Keratinocyte (primary cell): ENCODE measurements around the gene THBD. TPM values are rescaled to one million over a fixed set of nuclear protein-coding genes. Genes with fewer than 3 reads are reported as not detected.

Source experiments
- DNase-seq: peaks from one replicate; pipeline ENCODE4 v3.0.0-alpha.2; 2011; ENCODE audit warnings: low read depth, missing footprints, low spot score
- FAIRE-seq: peaks from 2 replicates; lab custom pipeline; 2011; peaks lifted over from hg19 to GRCh38; lab: Jason Lieb, UNC
- H2AFZ ChIP-seq: 2 replicates; pipeline ENCODE4 v1.6.0; 2012; ENCODE audit warnings: low read length, control low read depth, inconsistent platforms; ENCODE audit not compliant: control insufficient read depth
- H3K27ac ChIP-seq: 2 replicates; pipeline ENCODE4 v1.5.1; 2011; ENCODE audit warnings: low read length; ENCODE audit not compliant: control insufficient read depth, insufficient read depth
- H3K27me3 ChIP-seq: 3 replicates; pipeline ENCODE4 v1.6.0; 2011; ENCODE audit warnings: low read length; ENCODE audit not compliant: control insufficient read depth, insufficient read depth; ENCODE audit errors: extremely low read depth
- H3K36me3 ChIP-seq, 2 experiments: 2 replicates in 1 of 2; 3 replicates in 1 of 2; pipeline ENCODE4 v1.5.1; 2011; ENCODE audit warnings: low read length in 2 of 2, mild to moderate bottlenecking in 1 of 2; ENCODE audit not compliant: control insufficient read depth in 2 of 2, insufficient read depth in 2 of 2; ENCODE audit errors: extremely low read depth in 1 of 2
- H3K4me1 ChIP-seq: 3 replicates; pipeline ENCODE4 v1.5.1; 2011; ENCODE audit warnings: low read length; ENCODE audit not compliant: control insufficient read depth, insufficient read depth; ENCODE audit errors: extremely low read depth
- H3K4me2 ChIP-seq: 3 replicates; pipeline ENCODE4 v1.6.0; 2011; ENCODE audit warnings: low read depth, low read length; ENCODE audit not compliant: control insufficient read depth, insufficient read depth; ENCODE audit errors: extremely low read depth
- H3K4me3 ChIP-seq, 3 experiments: fragments of 200-600 bp in 1 of 3; sonication (generic) in 1 of 3; 2 replicates in 2 of 3; 3 replicates in 1 of 3; pipeline ENCODE4 v1.5.1; 2011 to 2016; ENCODE audit warnings: low read length in 3 of 3, mild to moderate bottlenecking in 3 of 3, control low read depth in 2 of 3, inconsistent platforms in 1 of 3, low read depth in 1 of 3, mixed read lengths in 1 of 3, mixed run types in 1 of 3, moderate library complexity in 1 of 3; ENCODE audit not compliant: control insufficient read depth in 2 of 3, insufficient read depth in 2 of 3; ENCODE audit errors: extremely low read depth in 1 of 3
- H3K79me2 ChIP-seq: 2 replicates; pipeline ENCODE4 v1.6.0; 2012; ENCODE audit warnings: low read length; ENCODE audit not compliant: control insufficient read depth, insufficient read depth
- H3K9ac ChIP-seq: 3 replicates; pipeline ENCODE4 v1.6.0; 2011; ENCODE audit warnings: low read length; ENCODE audit not compliant: control insufficient read depth, insufficient read depth; ENCODE audit errors: extremely low read depth
- H3K9me1 ChIP-seq: 3 replicates; pipeline ENCODE4 v1.6.0; 2011; ENCODE audit warnings: low read length; ENCODE audit not compliant: control insufficient read depth, insufficient read depth; ENCODE audit errors: extremely low read depth
- H3K9me3 ChIP-seq: 2 replicates; pipeline ENCODE4 v1.5.1; 2012; ENCODE audit warnings: low read depth, low read length; ENCODE audit not compliant: control insufficient read depth
- H4K20me1 ChIP-seq: 3 replicates; pipeline ENCODE4 v1.6.0; 2011; ENCODE audit warnings: low read length; ENCODE audit not compliant: control insufficient read depth, insufficient read depth; ENCODE audit errors: extremely low read depth
- CTCF ChIP-seq, 3 experiments: IDR thresholded peaks in 1 of 3; conservative IDR thresholded peaks in 1 of 3; optimal IDR thresholded peaks in 1 of 3; 2 replicates in 2 of 3; 3 replicates in 1 of 3; pipeline versions ENCODE3 to v1.5.1; 2011; ENCODE audit warnings: low read length in 3 of 3, mild to moderate bottlenecking in 3 of 3, moderate library complexity in 2 of 3, control low read depth in 1 of 3, inconsistent platforms in 1 of 3; ENCODE audit not compliant: insufficient read depth in 2 of 3; ENCODE audit errors: extremely low read depth in 1 of 3
- EZH2 ChIP-seq: IDR thresholded peaks from one replicate; pipeline ENCODE4 v1.6.1; 2012; ENCODE audit warnings: inconsistent platforms, mild to moderate bottlenecking, low read length, moderate library complexity
- dilution Hi-C: fragments of 300-500 bp; cut with MboI; formaldehyde crosslinking; loops from one replicate; pipeline ENCODE4 v1.7.0; 2020; ENCODE audit warnings: low sequenced_read_pairs; ENCODE audit not compliant: extremely low pct_ligation_motif_present
- polyA plus RNA-seq, 5 experiments: library from polyadenylated mRNA; depleted of rRNA in 3 of 5; stranded (reverse) in 3 of 5; stranded (forward) in 1 of 5; unstranded in 1 of 5; fragments of >200 nt; gene quantifications; 1 replicate in 1 of 5; 2 replicates in 3 of 5; 3 replicates in 1 of 5; pipeline versions ENCODE4 v1.2.1 to v1.2.3, GENCODE V29; 2011 to 2012; ENCODE audit warnings: missing spikeins in 2 of 5, low read depth in 1 of 5, low replicate concordance in 1 of 5

The THBD gene
- polyA plus RNA-seq, 1 donor (not counting 4 experiments of a cell fraction or from before 2014, with no cell fraction given): 4.7 TPM

GRCh38 chr20:23095499-23095898 is 46.0 kb upstream of the THBD start:
- no peaks in the 10 kb centered on the region for H3K36me3 ChIP-seq
- H2AFZ ChIP-seq: no peak overlapping the region
- H3K9ac ChIP-seq: peak overlapping the region; percentile 7
- no peak for DNase-seq
- H3K79me2 ChIP-seq: no peaks in the 10 kb centered on the region
- TF ChIP-seq CTCF (optimal IDR thresholded peaks at IDR 0.05 in 1 of 3, IDR thresholded peaks at IDR 0.05 in 1 of 3, conservative IDR thresholded peaks at IDR 0.05 in 1 of 3; ENCODE audit: extremely low read depth in 1 of 3, insufficient read depth in 2 of 3, low read length in 3 of 3): no peak
- TF ChIP-seq EZH2: no peak
- no peaks in the 10 kb centered on the region for H3K9me1 ChIP-seq
- H3K27me3 ChIP-seq: no peaks in the 10 kb centered on the region
- FAIRE-seq: no peak
- H3K27ac ChIP-seq: peak overlapping the region; percentile 69
- dilution Hi-C loops: no loop called here
- H3K4me1 ChIP-seq: peaks cover 38% of the 10 kb centered on the region
- no peaks in the 10 kb centered on the region for H4K20me1 ChIP-seq
- H3K9me3 ChIP-seq: no peaks in the 10 kb centered on the region
- no peak overlapping the region for H3K4me2 ChIP-seq
- no peak overlapping the region for H3K4me3 ChIP-seq

GRCh38 chr20:23094927-23095326 is 45.5 kb upstream of the THBD start:
- Histone ChIP-seq H3K4me2 (peak overlapping the region; percentile 27), H3K9ac (peak overlapping the region; percentile 46), H4K20me1 (no peaks in the 10 kb centered on the region), H3K79me2 (no peaks in the 10 kb centered on the region), H3K4me3 (no peak overlapping the region), H3K27me3 (no peaks in the 10 kb centered on the region), H3K4me1 (peaks cover 33% of the 10 kb centered on the region), H3K9me3 (no peaks in the 10 kb centered on the region), H3K36me3 (no peaks in the 10 kb centered on the region), H3K9me1 (no peaks in the 10 kb centered on the region), H2AFZ (no peak overlapping the region), H3K27ac (peak overlapping the region; percentile 69)
- TF ChIP-seq EZH2 (no peak), CTCF (optimal IDR thresholded peaks at IDR 0.05 in 1 of 3, IDR thresholded peaks at IDR 0.05 in 1 of 3, conservative IDR thresholded peaks at IDR 0.05 in 1 of 3; ENCODE audit: extremely low read depth in 1 of 3, insufficient read depth in 2 of 3, low read length in 3 of 3) (no peak)
- DNase-seq (no peak), FAIRE-seq (peak; percentile 51)
- dilution Hi-C loops: no loop called here
